ENCODE results near the gene CNR2.

CNR2 gene

GRCh38 chr1:23947366-23947765, 34.2 kb upstream of the CNR2 start:
- peaks cover 3% of the 10 kb centered on the region for H3K27me3 ChIP-seq (ENCODE audit: insufficient read depth, low read length, poor library complexity)
- no peak for DNase-seq
- H3K4me3 ChIP-seq (ENCODE audit: low read depth in 1 of 2, low read length in 2 of 2) = no peak overlapping the region
- H2AFZ ChIP-seq (ENCODE audit: low read depth, low read length) = no peak overlapping the region
- H4K20me1 ChIP-seq (ENCODE audit: insufficient read depth, low read length) = no peaks in the 10 kb centered on the region
- TF ChIP-seq CTCF (IDR thresholded peaks at IDR 0.05; ENCODE audit: borderline replicate concordance, extremely low read depth, low read length, poor library complexity, severe bottlenecking) (no peak), EZH2 (IDR thresholded peaks at IDR 0.05; ENCODE audit: borderline replicate concordance, low read depth, low read length, severe bottlenecking) (no peak)
- H3K36me3 ChIP-seq (ENCODE audit: insufficient read depth, low read length) = no peaks in the 10 kb centered on the region
- H3K79me2 ChIP-seq (ENCODE audit: insufficient read depth, low read length) = no peaks in the 10 kb centered on the region
- no peak overlapping the region for H3K27ac ChIP-seq (ENCODE audit: low read length)
- no peaks in the 10 kb centered on the region for H3K9me3 ChIP-seq (ENCODE audit: insufficient read depth, low read length, severe bottlenecking)
- H3K9ac ChIP-seq (ENCODE audit: low read depth, low read length) = no peak overlapping the region
- H3K4me2 ChIP-seq (ENCODE audit: insufficient read depth, low read length) = no peak overlapping the region
- no peaks in the 10 kb centered on the region for H3K4me1 ChIP-seq (ENCODE audit: insufficient read depth, low read length)
- ATAC-seq (ENCODE audit: insufficient read depth, low read depth) = no peak

- Histone ChIP-seq H3K4me3 (ENCODE audit: low read depth in 1 of 2, low read length in 2 of 2) (no peak overlapping the region), H3K79me2 (ENCODE audit: insufficient read depth, low read length) (no peaks in the 10 kb centered on the region), H3K9ac (ENCODE audit: low read depth, low read length) (no peak overlapping the region), H2AFZ (ENCODE audit: low read depth, low read length) (no peak overlapping the region), H3K9me3 (ENCODE audit: insufficient read depth, low read length, severe bottlenecking) (no peaks in the 10 kb centered on the region), H4K20me1 (ENCODE audit: insufficient read depth, low read length) (no peaks in the 10 kb centered on the region), H3K27ac (ENCODE audit: low read length) (no peak overlapping the region), H3K4me1 (ENCODE audit: insufficient read depth, low read length) (no peaks in the 10 kb centered on the region), H3K27me3 (ENCODE audit: insufficient read depth, low read length, poor library complexity) (no peaks in the 10 kb centered on the region), H3K36me3 (ENCODE audit: insufficient read depth, low read length) (no peaks in the 10 kb centered on the region), H3K4me2 (ENCODE audit: insufficient read depth, low read length) (no peak overlapping the region)
- ATAC-seq (ENCODE audit: insufficient read depth, low read depth) (no peak), DNase-seq (no peak)
- TF ChIP-seq CTCF (IDR thresholded peaks at IDR 0.05; ENCODE audit: borderline replicate concordance, extremely low read depth, low read length, poor library complexity, severe bottlenecking) (no peak), EZH2 (IDR thresholded peaks at IDR 0.05; ENCODE audit: borderline replicate concordance, low read depth, low read length, severe bottlenecking) (no peak)
These were observed 23.5 kb upstream of the CNR2 start for GRCh38 chr1:23936481-23937176.

GRCh38 chr1:23931491-23931880, 18.3 kb upstream of the CNR2 start:
- Histone ChIP-seq H2AFZ (ENCODE audit: low read depth, low read length) (no peak overlapping the region), H3K4me1 (ENCODE audit: insufficient read depth, low read length) (no peaks in the 10 kb centered on the region), H4K20me1 (ENCODE audit: insufficient read depth, low read length) (no peaks in the 10 kb centered on the region), H3K4me2 (ENCODE audit: insufficient read depth, low read length) (no peak overlapping the region), H3K79me2 (ENCODE audit: insufficient read depth, low read length) (no peaks in the 10 kb centered on the region), H3K9me3 (ENCODE audit: insufficient read depth, low read length, severe bottlenecking) (no peaks in the 10 kb centered on the region), H3K36me3 (ENCODE audit: insufficient read depth, low read length) (no peaks in the 10 kb centered on the region), H3K27me3 (ENCODE audit: insufficient read depth, low read length, poor library complexity) (no peaks in the 10 kb centered on the region), H3K9ac (ENCODE audit: low read depth, low read length) (no peak overlapping the region), H3K4me3 (ENCODE audit: low read depth in 1 of 2, low read length in 2 of 2) (no peak overlapping the region), H3K27ac (ENCODE audit: low read length) (no peak overlapping the region)
- ATAC-seq (ENCODE audit: insufficient read depth, low read depth) (no peak), DNase-seq (no peak)
- TF ChIP-seq EZH2 (IDR thresholded peaks at IDR 0.05; ENCODE audit: borderline replicate concordance, low read depth, low read length, severe bottlenecking) = no peak

GRCh38 chr1:23930861-23931490, 17.8 kb upstream of the CNR2 start:
- Histone ChIP-seq H3K4me1 (ENCODE audit: insufficient read depth, low read length) (no peaks in the 10 kb centered on the region), H3K36me3 (ENCODE audit: insufficient read depth, low read length) (no peaks in the 10 kb centered on the region), H3K79me2 (ENCODE audit: insufficient read depth, low read length) (no peaks in the 10 kb centered on the region), H3K4me3 (ENCODE audit: low read depth in 1 of 2, low read length in 2 of 2) (no peak overlapping the region), H3K9ac (ENCODE audit: low read depth, low read length) (no peak overlapping the region), H2AFZ (ENCODE audit: low read depth, low read length) (no peak overlapping the region), H3K9me3 (ENCODE audit: insufficient read depth, low read length, severe bottlenecking) (no peaks in the 10 kb centered on the region), H3K4me2 (ENCODE audit: insufficient read depth, low read length) (no peak overlapping the region), H4K20me1 (ENCODE audit: insufficient read depth, low read length) (no peaks in the 10 kb centered on the region), H3K27me3 (ENCODE audit: insufficient read depth, low read length, poor library complexity) (no peaks in the 10 kb centered on the region), H3K27ac (ENCODE audit: low read length) (no peak overlapping the region)
- TF ChIP-seq CTCF (IDR thresholded peaks at IDR 0.05; ENCODE audit: borderline replicate concordance, extremely low read depth, low read length, poor library complexity, severe bottlenecking) = no peak
- TF ChIP-seq EZH2 (IDR thresholded peaks at IDR 0.05; ENCODE audit: borderline replicate concordance, low read depth, low read length, severe bottlenecking) = no peak
- DNase-seq (no peak), ATAC-seq (ENCODE audit: insufficient read depth, low read depth) (no peak)
